OCI-LY1 (cell line): ENCODE data around the gene MACROH2A2.
"Not testable (repeated sequence)": the region's sequence is repeated elsewhere in the genome, so short reads cannot be mapped to it uniquely, and the experiment has no call there.

Experiments used
- CTCF ChIP-seq: fragments of 200-600 bp; sonication (generic), shearing (Covaris generic); IDR thresholded peaks from 2 replicates; pipeline ENCODE4 v1.5.1; 2017; ENCODE audit warnings: mild to moderate bottlenecking, antibody characterized with exemption, low read length, moderate library complexity, mixed read lengths
- EZH2 ChIP-seq: fragments of 200-600 bp; sonication (generic), shearing (Covaris generic); IDR thresholded peaks from 2 replicates; pipeline ENCODE4 v1.8.0; 2017; ENCODE audit warnings: borderline replicate concordance, mixed run types, mild to moderate bottlenecking, antibody characterized with exemption, low read length, moderate library complexity, mixed read lengths

- TF ChIP-seq CTCF, EZH2: not testable (repeated sequence)
Measured at GRCh38 chr10:70123166-70123565, 70.5 kb downstream of the MACROH2A2 start.
